ENCODE measurements around the gene MGAT5.

The MGAT5 gene

GRCh38 chr2:134454931-134455330 lies 201.1 kb downstream of the MGAT5 start (continued):
- TF ChIP-seq, protein P1, sequence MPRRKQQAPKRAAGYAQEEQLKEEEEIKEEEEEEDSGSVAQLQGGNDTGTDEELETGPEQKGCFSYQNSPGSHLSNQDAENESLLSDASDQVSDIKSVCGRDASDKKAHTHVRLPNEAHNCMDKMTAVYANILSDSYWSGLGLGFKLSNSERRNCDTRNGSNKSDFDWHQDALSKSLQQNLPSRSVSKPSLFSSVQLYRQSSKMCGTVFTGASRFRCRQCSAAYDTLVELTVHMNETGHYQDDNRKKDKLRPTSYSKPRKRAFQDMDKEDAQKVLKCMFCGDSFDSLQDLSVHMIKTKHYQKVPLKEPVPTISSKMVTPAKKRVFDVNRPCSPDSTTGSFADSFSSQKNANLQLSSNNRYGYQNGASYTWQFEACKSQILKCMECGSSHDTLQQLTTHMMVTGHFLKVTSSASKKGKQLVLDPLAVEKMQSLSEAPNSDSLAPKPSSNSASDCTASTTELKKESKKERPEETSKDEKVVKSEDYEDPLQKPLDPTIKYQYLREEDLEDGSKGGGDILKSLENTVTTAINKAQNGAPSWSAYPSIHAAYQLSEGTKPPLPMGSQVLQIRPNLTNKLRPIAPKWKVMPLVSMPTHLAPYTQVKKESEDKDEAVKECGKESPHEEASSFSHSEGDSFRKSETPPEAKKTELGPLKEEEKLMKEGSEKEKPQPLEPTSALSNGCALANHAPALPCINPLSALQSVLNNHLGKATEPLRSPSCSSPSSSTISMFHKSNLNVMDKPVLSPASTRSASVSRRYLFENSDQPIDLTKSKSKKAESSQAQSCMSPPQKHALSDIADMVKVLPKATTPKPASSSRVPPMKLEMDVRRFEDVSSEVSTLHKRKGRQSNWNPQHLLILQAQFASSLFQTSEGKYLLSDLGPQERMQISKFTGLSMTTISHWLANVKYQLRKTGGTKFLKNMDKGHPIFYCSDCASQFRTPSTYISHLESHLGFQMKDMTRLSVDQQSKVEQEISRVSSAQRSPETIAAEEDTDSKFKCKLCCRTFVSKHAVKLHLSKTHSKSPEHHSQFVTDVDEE (CRISPR knock-in tag; IDR thresholded peaks at IDR 0.05), result no peak
- no peak for TF ChIP-seq ISL1 (CRISPR knock-in tag; IDR thresholded peaks at IDR 0.05)
- TF ChIP-seq ARNTL (CRISPR knock-in tag; IDR thresholded peaks at IDR 0.05; ENCODE audit: borderline replicate concordance, low read depth), result no peak
- TF ChIP-seq TOX (CRISPR knock-in tag; IDR thresholded peaks at IDR 0.05; ENCODE audit: borderline replicate concordance), result no peak
- TF ChIP-seq ESRRG (CRISPR knock-in tag; IDR thresholded peaks at IDR 0.05), result no peak

- no peak for ATAC-seq
- TF ChIP-seq ESRRG (CRISPR knock-in tag; IDR thresholded peaks at IDR 0.05), result no peak
- no peak for TF ChIP-seq SNAI2 (CRISPR knock-in tag; IDR thresholded peaks at IDR 0.05)
- TF ChIP-seq OSR1 (CRISPR knock-in tag; IDR thresholded peaks at IDR 0.05), result no peak
- TF ChIP-seq ZNF565 (CRISPR knock-in tag; conservative IDR thresholded peaks at IDR 0.05; ENCODE audit: low read depth), result no peak
- no peak for TF ChIP-seq TOX (CRISPR knock-in tag; IDR thresholded peaks at IDR 0.05; ENCODE audit: borderline replicate concordance)
- TF ChIP-seq RARB (CRISPR knock-in tag; IDR thresholded peaks at IDR 0.05), result no peak
- no peak for TF ChIP-seq CSDC2 (CRISPR knock-in tag; IDR thresholded peaks at IDR 0.05)
- TF ChIP-seq PATZ1 (CRISPR knock-in tag; IDR thresholded peaks at IDR 0.05; ENCODE audit: borderline replicate concordance), result no peak
- no peak for TF ChIP-seq TCF4 (CRISPR knock-in tag; IDR thresholded peaks at IDR 0.05; ENCODE audit: borderline replicate concordance)
- no peak for TF ChIP-seq BACH2 (CRISPR knock-in tag; IDR thresholded peaks at IDR 0.05; ENCODE audit: borderline replicate concordance)
- TF ChIP-seq ZFP3 (CRISPR knock-in tag; IDR thresholded peaks at IDR 0.05), result no peak
- TF ChIP-seq ZFP30 (CRISPR knock-in tag; IDR thresholded peaks at IDR 0.05), result no peak
- TF ChIP-seq ZNF8 (CRISPR knock-in tag; IDR thresholded peaks at IDR 0.05), result no peak
- no peak for TF ChIP-seq CREB5 (CRISPR knock-in tag; IDR thresholded peaks at IDR 0.05; ENCODE audit: low read depth)
- TF ChIP-seq PPARA (CRISPR knock-in tag; IDR thresholded peaks at IDR 0.05; ENCODE audit: borderline replicate concordance), result no peak
- no peak for TF ChIP-seq POU6F1 (CRISPR knock-in tag; IDR thresholded peaks at IDR 0.05; ENCODE audit: borderline replicate concordance, low read depth)
- TF ChIP-seq ISL1 (CRISPR knock-in tag; IDR thresholded peaks at IDR 0.05), result no peak
- TF ChIP-seq, protein P1 (CRISPR knock-in tag; IDR thresholded peaks at IDR 0.05), result no peak
- no peak for TF ChIP-seq ARNTL (CRISPR knock-in tag; IDR thresholded peaks at IDR 0.05; ENCODE audit: borderline replicate concordance, low read depth)
Measured at GRCh38 chr2:134455426-134455825, 201.6 kb downstream of the MGAT5 start.

GRCh38 chr2:134457353-134457752 lies 203.5 kb downstream of the MGAT5 start:
- no peak for ATAC-seq
- TF ChIP-seq ZNF70 (CRISPR knock-in tag; IDR thresholded peaks at IDR 0.05) (no peak), CSDC2 (CRISPR knock-in tag; IDR thresholded peaks at IDR 0.05) (no peak), RARB (CRISPR knock-in tag; IDR thresholded peaks at IDR 0.05) (no peak), ZNF8 (CRISPR knock-in tag; IDR thresholded peaks at IDR 0.05) (no peak), BACH2 (CRISPR knock-in tag; IDR thresholded peaks at IDR 0.05; ENCODE audit: borderline replicate concordance) (no peak), ZFP3 (CRISPR knock-in tag; IDR thresholded peaks at IDR 0.05) (no peak), TOX (CRISPR knock-in tag; IDR thresholded peaks at IDR 0.05; ENCODE audit: borderline replicate concordance) (no peak), TCF4 (CRISPR knock-in tag; IDR thresholded peaks at IDR 0.05; ENCODE audit: borderline replicate concordance) (no peak), ESRRG (CRISPR knock-in tag; IDR thresholded peaks at IDR 0.05) (no peak), ZNF565 (CRISPR knock-in tag; conservative IDR thresholded peaks at IDR 0.05; ENCODE audit: low read depth) (no peak), PPARA (CRISPR knock-in tag; IDR thresholded peaks at IDR 0.05; ENCODE audit: borderline replicate concordance) (no peak), OSR1 (CRISPR knock-in tag; IDR thresholded peaks at IDR 0.05) (no peak), ZFP30 (CRISPR knock-in tag; IDR thresholded peaks at IDR 0.05) (no peak)
- TF ChIP-seq, protein P2, sequence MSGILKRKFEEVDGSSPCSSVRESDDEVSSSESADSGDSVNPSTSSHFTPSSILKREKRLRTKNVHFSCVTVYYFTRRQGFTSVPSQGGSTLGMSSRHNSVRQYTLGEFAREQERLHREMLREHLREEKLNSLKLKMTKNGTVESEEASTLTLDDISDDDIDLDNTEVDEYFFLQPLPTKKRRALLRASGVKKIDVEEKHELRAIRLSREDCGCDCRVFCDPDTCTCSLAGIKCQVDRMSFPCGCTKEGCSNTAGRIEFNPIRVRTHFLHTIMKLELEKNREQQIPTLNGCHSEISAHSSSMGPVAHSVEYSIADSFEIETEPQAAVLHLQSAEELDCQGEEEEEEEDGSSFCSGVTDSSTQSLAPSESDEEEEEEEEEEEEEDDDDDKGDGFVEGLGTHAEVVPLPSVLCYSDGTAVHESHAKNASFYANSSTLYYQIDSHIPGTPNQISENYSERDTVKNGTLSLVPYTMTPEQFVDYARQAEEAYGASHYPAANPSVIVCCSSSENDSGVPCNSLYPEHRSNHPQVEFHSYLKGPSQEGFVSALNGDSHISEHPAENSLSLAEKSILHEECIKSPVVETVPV (CRISPR knock-in tag; IDR thresholded peaks at IDR 0.05), result no peak
- TF ChIP-seq, protein P1 (CRISPR knock-in tag; IDR thresholded peaks at IDR 0.05), result no peak
